Fibroblast of lung (primary cell): Measurements from ENCODE around the gene ACADSB. TPM values are rescaled to one million over a fixed set of nuclear protein-coding genes. Genes with fewer than 3 reads are reported as not detected.

Experiments used
- DNase-seq, 2 donors: peaks; one replicate each; pipeline versions ENCODE4 v3.0.0 to v3.0.0-alpha.2; 2010; ENCODE audit warnings: low read depth in 2 of 2
- H2AFZ ChIP-seq: 2 replicates; pipeline ENCODE4 v1.5.1; 2012; ENCODE audit warnings: low read length, control low read depth, inconsistent platforms
- H3K27ac ChIP-seq: 2 replicates; pipeline ENCODE4 v1.5.1; 2011; ENCODE audit warnings: low read length, control low read depth; ENCODE audit not compliant: insufficient read depth
- H3K27me3 ChIP-seq: 2 replicates; pipeline ENCODE4 v1.5.1; 2011; ENCODE audit warnings: mild to moderate bottlenecking, low read length; ENCODE audit not compliant: control insufficient read depth, insufficient read depth
- H3K36me3 ChIP-seq: 2 replicates; pipeline ENCODE4 v1.5.1; 2011; ENCODE audit warnings: low read length; ENCODE audit not compliant: control insufficient read depth, insufficient read depth
- H3K4me1 ChIP-seq: 2 replicates; pipeline ENCODE4 v1.5.1; 2011; ENCODE audit warnings: low read length; ENCODE audit not compliant: control insufficient read depth, insufficient read depth; ENCODE audit errors: extremely low read depth
- H3K4me2 ChIP-seq: 2 replicates; pipeline ENCODE4 v1.5.1; 2011; ENCODE audit warnings: low read length, control low read depth; ENCODE audit not compliant: insufficient read depth; ENCODE audit errors: extremely low read depth
- H3K4me3 ChIP-seq, 4 experiments: fragments of 200-600 bp in 1 of 4; sonication (generic) in 1 of 4; replicated peaks in 1 of 4; 2 replicates each; pipeline ENCODE4 v1.5.1; 2011 to 2016; ENCODE audit warnings: low read length in 4 of 4, low read depth in 3 of 4, mild to moderate bottlenecking in 3 of 4, control low read depth in 2 of 4, inconsistent platforms in 1 of 4, mixed read lengths in 1 of 4; ENCODE audit not compliant: insufficient read depth in 1 of 4; ENCODE audit errors: control extremely low read depth in 1 of 4
- H3K79me2 ChIP-seq: 2 replicates; pipeline ENCODE4 v1.5.1; 2012; ENCODE audit warnings: mild to moderate bottlenecking, low read length, inconsistent platforms; ENCODE audit not compliant: control insufficient read depth, insufficient read depth
- H3K9ac ChIP-seq: 2 replicates; pipeline ENCODE4 v1.5.1; 2011; ENCODE audit warnings: mild to moderate bottlenecking, low read length, control low read depth; ENCODE audit not compliant: insufficient read depth
- H3K9me3 ChIP-seq: 2 replicates; pipeline ENCODE4 v1.5.1; 2012; ENCODE audit warnings: low read depth, low read length; ENCODE audit not compliant: control insufficient read depth, insufficient read depth
- H4K20me1 ChIP-seq: 2 replicates; pipeline ENCODE4 v1.5.1; 2011; ENCODE audit warnings: low read length; ENCODE audit not compliant: control insufficient read depth, insufficient read depth; ENCODE audit errors: extremely low read depth
- EZH2 ChIP-seq: IDR thresholded peaks from 2 replicates; pipeline ENCODE4 v1.5.1; 2012; ENCODE audit warnings: low read length, control low read depth, mild to moderate bottlenecking; ENCODE audit errors: missing control alignments
- polyA plus RNA-seq, 2 donors: library from polyadenylated mRNA; depleted of rRNA in 1 of 2; stranded (reverse) in 1 of 2; unstranded in 1 of 2; fragments of >200 nt; gene quantifications; 2 replicates each; pipeline ENCODE4 v1.2.1, GENCODE V29; 2011 to 2012; ENCODE audit warnings: missing spikeins in 1 of 2
- total RNA-seq: library from RNA; depleted of rRNA; stranded (reverse); fragments of >200 nt; gene quantifications from 2 replicates; pipeline ENCODE4 v1.2.1, GENCODE V29; 2014
- TF ChIP-seq, protein P1 (sequence below), 2 donors: IDR thresholded peaks in 1 of 2; conservative IDR thresholded peaks in 1 of 2; 1 replicate in 1 of 2; 2 replicates in 1 of 2; pipeline ENCODE4 v1.5.1; 2011 to 2012; ENCODE audit warnings: low read length in 2 of 2, control low read depth in 1 of 2, inconsistent platforms in 1 of 2, low read depth in 1 of 2, mild to moderate bottlenecking in 1 of 2

The ACADSB gene
- total and polyA plus RNA-seq, 2 donors (not counting 1 experiment from before 2014, with no cell fraction given) = 5.6 to 11.3 TPM

DNA sequence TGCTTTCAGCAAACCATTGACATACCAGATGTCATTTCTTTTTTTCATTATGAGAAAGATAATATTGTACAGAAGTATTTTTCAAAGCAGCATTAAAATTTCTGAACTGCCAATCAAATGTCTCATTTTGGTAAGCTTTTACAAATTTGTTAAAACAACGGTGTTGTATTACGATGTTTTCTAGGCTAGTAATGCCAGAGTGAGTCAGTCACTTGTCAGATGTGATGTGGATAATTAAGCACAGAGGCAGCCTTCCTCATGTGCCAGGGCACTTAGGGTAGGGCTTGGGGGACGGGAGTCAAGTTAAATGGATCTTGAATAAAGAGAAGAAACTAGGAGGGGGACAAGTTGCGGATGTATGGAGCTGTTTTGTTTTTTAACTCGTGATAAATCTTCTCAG lies 18.5 kb upstream of the ACADSB start:
- no peaks in the 10 kb centered on the region for H4K20me1 ChIP-seq
- H2AFZ ChIP-seq = no peak overlapping the region
- no peak overlapping the region for H3K4me2 ChIP-seq
- TF ChIP-seq, protein P1, sequence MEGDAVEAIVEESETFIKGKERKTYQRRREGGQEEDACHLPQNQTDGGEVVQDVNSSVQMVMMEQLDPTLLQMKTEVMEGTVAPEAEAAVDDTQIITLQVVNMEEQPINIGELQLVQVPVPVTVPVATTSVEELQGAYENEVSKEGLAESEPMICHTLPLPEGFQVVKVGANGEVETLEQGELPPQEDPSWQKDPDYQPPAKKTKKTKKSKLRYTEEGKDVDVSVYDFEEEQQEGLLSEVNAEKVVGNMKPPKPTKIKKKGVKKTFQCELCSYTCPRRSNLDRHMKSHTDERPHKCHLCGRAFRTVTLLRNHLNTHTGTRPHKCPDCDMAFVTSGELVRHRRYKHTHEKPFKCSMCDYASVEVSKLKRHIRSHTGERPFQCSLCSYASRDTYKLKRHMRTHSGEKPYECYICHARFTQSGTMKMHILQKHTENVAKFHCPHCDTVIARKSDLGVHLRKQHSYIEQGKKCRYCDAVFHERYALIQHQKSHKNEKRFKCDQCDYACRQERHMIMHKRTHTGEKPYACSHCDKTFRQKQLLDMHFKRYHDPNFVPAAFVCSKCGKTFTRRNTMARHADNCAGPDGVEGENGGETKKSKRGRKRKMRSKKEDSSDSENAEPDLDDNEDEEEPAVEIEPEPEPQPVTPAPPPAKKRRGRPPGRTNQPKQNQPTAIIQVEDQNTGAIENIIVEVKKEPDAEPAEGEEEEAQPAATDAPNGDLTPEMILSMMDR (conservative IDR thresholded peaks at IDR 0.05 in 1 of 2, IDR thresholded peaks at IDR 0.05 in 1 of 2; ENCODE audit: low read depth in 1 of 2, low read length in 2 of 2) = no peak
- no peak for TF ChIP-seq EZH2
- no peak overlapping the region for H3K27ac ChIP-seq
- H3K9ac ChIP-seq = no peak overlapping the region
- no peaks in the 10 kb centered on the region for H3K9me3 ChIP-seq
- peaks cover 6% of the 10 kb centered on the region for H3K36me3 ChIP-seq
- DNase-seq = no peak
- no peak overlapping the region for H3K4me3 ChIP-seq
- H3K27me3 ChIP-seq = no peaks in the 10 kb centered on the region
- H3K79me2 ChIP-seq = no peaks in the 10 kb centered on the region
- no peaks in the 10 kb centered on the region for H3K4me1 ChIP-seq

DNA sequence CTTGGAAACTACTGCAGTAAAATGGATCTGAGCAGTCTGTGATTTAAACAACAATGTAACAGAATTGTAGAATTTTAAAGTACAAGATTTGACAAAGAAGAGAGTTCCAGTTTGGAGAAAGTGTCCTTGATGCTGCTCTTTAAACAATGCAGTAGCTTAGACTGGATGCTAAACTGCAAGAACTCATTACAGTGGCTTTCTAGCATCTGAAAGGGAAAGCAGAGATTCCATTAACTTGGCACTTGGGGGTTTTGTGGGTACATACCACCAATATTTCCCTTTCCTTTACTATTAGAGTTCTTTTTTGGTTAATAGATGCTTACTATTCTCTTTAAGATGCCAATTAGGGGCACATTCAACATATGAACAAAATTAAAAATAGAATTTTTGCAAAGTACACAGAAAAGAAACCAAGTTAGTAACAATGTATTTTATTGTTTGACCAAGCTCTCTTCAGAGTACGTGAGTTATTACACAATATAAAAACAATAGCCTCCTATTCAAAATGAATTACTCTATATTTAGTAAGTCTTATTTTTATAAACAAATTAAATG lies 16.7 kb upstream of the ACADSB start:
- Histone ChIP-seq H3K27ac (no peak overlapping the region), H3K9me3 (no peaks in the 10 kb centered on the region), H2AFZ (no peak overlapping the region), H3K4me3 (no peak overlapping the region), H3K4me1 (no peaks in the 10 kb centered on the region), H3K36me3 (peaks cover 6% of the 10 kb centered on the region), H3K27me3 (no peaks in the 10 kb centered on the region), H4K20me1 (no peaks in the 10 kb centered on the region), H3K79me2 (no peaks in the 10 kb centered on the region), H3K4me2 (no peak overlapping the region), H3K9ac (no peak overlapping the region)
- TF ChIP-seq EZH2 = no peak
- TF ChIP-seq, protein P1 (conservative IDR thresholded peaks at IDR 0.05 in 1 of 2, IDR thresholded peaks at IDR 0.05 in 1 of 2; ENCODE audit: low read depth in 1 of 2, low read length in 2 of 2) = no peak
- no peak for DNase-seq

DNA sequence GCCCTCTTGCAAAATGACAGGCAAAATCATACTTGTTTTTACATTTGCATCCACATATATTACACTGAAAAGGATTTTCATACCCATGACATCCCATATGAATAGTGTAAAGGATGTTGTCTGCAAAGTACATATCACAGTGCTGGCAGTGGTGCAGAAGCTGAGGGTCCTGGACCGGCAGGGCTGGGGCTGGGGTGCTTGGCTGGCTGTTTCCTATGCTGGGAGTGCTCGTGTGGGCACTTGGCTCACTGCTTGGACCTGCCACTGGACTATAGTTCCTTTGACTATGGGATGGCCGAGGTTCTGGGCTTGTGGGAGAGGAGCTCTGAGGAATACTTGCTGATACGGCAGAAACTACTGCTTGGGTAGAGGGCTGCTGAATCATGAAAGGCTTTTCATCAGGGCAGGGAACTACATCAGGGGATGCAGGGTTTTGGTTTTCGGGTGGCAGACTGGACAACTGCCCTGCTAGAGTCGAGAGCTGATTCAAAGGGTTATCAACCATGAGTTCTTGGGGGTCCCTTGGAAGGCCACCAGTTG lies 14.9 kb upstream of the ACADSB start:
- Histone ChIP-seq H2AFZ (no peak overlapping the region), H3K4me1 (no peaks in the 10 kb centered on the region), H3K9me3 (no peaks in the 10 kb centered on the region), H3K27me3 (no peaks in the 10 kb centered on the region), H4K20me1 (no peaks in the 10 kb centered on the region), H3K9ac (no peak overlapping the region), H3K4me3 (no peak overlapping the region), H3K4me2 (no peak overlapping the region), H3K36me3 (peaks cover 6% of the 10 kb centered on the region), H3K27ac (no peak overlapping the region), H3K79me2 (no peaks in the 10 kb centered on the region)
- DNase-seq = no peak
- no peak for TF ChIP-seq EZH2
- TF ChIP-seq, protein P1 (conservative IDR thresholded peaks at IDR 0.05 in 1 of 2, IDR thresholded peaks at IDR 0.05 in 1 of 2; ENCODE audit: low read depth in 1 of 2, low read length in 2 of 2) = no peak
